HepG2 (cell line): ENCODE data around the gene NPPB. TPM values are rescaled to one million over a fixed set of nuclear protein-coding genes. Genes with fewer than 3 reads are reported as not detected.

Experiments
- BORCS8-MEF2B ChIP-seq: sonication (generic); formaldehyde crosslinking; IDR thresholded peaks from 2 replicates; pipeline ENCODE4 v1.8.0; 2022; ENCODE audit warnings: mild to moderate bottlenecking, missing genetic modification reagents
- CBFB ChIP-seq: sonication (generic); formaldehyde crosslinking; IDR thresholded peaks from 2 replicates; pipeline ENCODE4 v1.4.0; 2020; ENCODE audit warnings: missing genetic modification reagents
- ESRRA ChIP-seq: sonication (generic); formaldehyde crosslinking; IDR thresholded peaks from 2 replicates; pipeline ENCODE4 v1.5.1; 2020; ENCODE audit warnings: mild to moderate bottlenecking, low read depth, missing genetic modification reagents
- FOXA3 ChIP-seq: IDR thresholded peaks from 2 replicates; pipeline ENCODE4 v1.6.1; 2016; ENCODE audit warnings: missing genetic modification reagents, missing compliant biosample characterization
- HNRNPK ChIP-seq: fragments of 200-400 bp; formaldehyde crosslinking; IDR thresholded peaks from 2 replicates; pipeline ENCODE4 v1.6.1; 2018; ENCODE audit warnings: low read length, low read depth, moderate library complexity, mild to moderate bottlenecking; ENCODE audit not compliant: poor library complexity, severe bottlenecking
- KDM6A ChIP-seq: IDR thresholded peaks from 2 replicates; pipeline ENCODE4 v1.6.1; 2016; ENCODE audit warnings: low read depth
- MED13 ChIP-seq: sonication (generic); formaldehyde crosslinking; IDR thresholded peaks from 2 replicates; pipeline ENCODE4 v1.5.0; 2020; ENCODE audit warnings: missing genetic modification reagents
- MTA3 ChIP-seq: sonication (generic); formaldehyde crosslinking; IDR thresholded peaks from 2 replicates; pipeline ENCODE4 v1.4.0; 2020; ENCODE audit warnings: missing genetic modification reagents
- NFIC ChIP-seq: IDR thresholded peaks from 2 replicates; pipeline ENCODE4 v1.6.1; 2012; ENCODE audit warnings: mild to moderate bottlenecking, low read length, inconsistent platforms
- PRDM10 ChIP-seq: sonication (generic); formaldehyde crosslinking; IDR thresholded peaks from 2 replicates; pipeline ENCODE4 v1.4.0; 2020; ENCODE audit warnings: low read depth, missing genetic modification reagents
- PRDM15 ChIP-seq: sonication (generic); formaldehyde crosslinking; IDR thresholded peaks from 2 replicates; pipeline ENCODE4 v1.4.0; 2020; ENCODE audit warnings: missing genetic modification reagents
- TAF1 ChIP-seq: sonication (generic); formaldehyde crosslinking; IDR thresholded peaks from 2 replicates; pipeline ENCODE4 v1.4.0; 2020; ENCODE audit warnings: missing genetic modification reagents
- THYN1 ChIP-seq: sonication (generic); formaldehyde crosslinking; IDR thresholded peaks from 2 replicates; pipeline ENCODE4 v1.8.1; 2023; ENCODE audit warnings: low read depth, mild to moderate bottlenecking, moderate library complexity, missing genetic modification reagents, borderline replicate concordance
- YEATS4 ChIP-seq: sonication (generic); formaldehyde crosslinking; IDR thresholded peaks from 2 replicates; pipeline ENCODE4 v1.4.0; 2020; ENCODE audit warnings: missing genetic modification reagents, borderline replicate concordance
- ZBTB3 ChIP-seq: sonication (generic); formaldehyde crosslinking; IDR thresholded peaks from 2 replicates; pipeline ENCODE4 v1.4.0; 2020; ENCODE audit warnings: low read depth, mild to moderate bottlenecking, moderate library complexity, missing genetic modification reagents, borderline replicate concordance
- ZBTB37 ChIP-seq: sonication (generic); formaldehyde crosslinking; IDR thresholded peaks from 2 replicates; pipeline ENCODE4 v1.4.0; 2020; ENCODE audit warnings: mild to moderate bottlenecking, missing genetic modification reagents
- ZNF414 ChIP-seq: sonication (generic); formaldehyde crosslinking; IDR thresholded peaks from 2 replicates; pipeline ENCODE4 v1.5.0; 2020; ENCODE audit warnings: missing genetic modification reagents
- ZNF878 ChIP-seq: sonication (generic); formaldehyde crosslinking; IDR thresholded peaks from 2 replicates; pipeline ENCODE4 v1.8.1; 2023; ENCODE audit warnings: mild to moderate bottlenecking, missing genetic modification reagents, moderate library complexity
- ZSCAN31 ChIP-seq: sonication (generic); formaldehyde crosslinking; IDR thresholded peaks from 2 replicates; pipeline ENCODE4 v1.5.0; 2020; ENCODE audit warnings: low read depth, mild to moderate bottlenecking, missing genetic modification reagents
- polyA plus RNA-seq, 8 experiments: library from polyadenylated mRNA; depleted of rRNA in 3 of 8; stranded (reverse) in 7 of 8; unstranded in 1 of 8; fragments of >200 nt; fragmentation: Illumina TruSeq in 4 of 8; extraction: Trizol in 4 of 8; gene quantifications; 2 replicates each; pipeline versions ENCODE4 v1.2.1 to v1.2.3, GENCODE V29; 2011 to 2016; ENCODE audit warnings: low read depth in 4 of 8, missing spikeins in 1 of 8, mixed read lengths in 1 of 8; ENCODE audit not compliant: insufficient read depth in 1 of 8
- total RNA-seq, 5 experiments: library from RNA; depleted of rRNA; stranded (reverse); fragments of >200 nt; fragmentation: Illumina TruSeq; extraction: Trizol; gene quantifications; 2 replicates each; pipeline ENCODE4 v1.2.3, GENCODE V29; 2016; ENCODE audit warnings: low read depth in 1 of 5

Gene NPPB
- total and polyA plus RNA-seq, 2 of the 13 experiments (the other 11 are each of a cell fraction or from before 2014, with no cell fraction given): 1.9 TPM; not detected in 1

GRCh38 chr1:11842154-11843041 is 16.3 kb downstream of the NPPB start (continued):
- TF ChIP-seq PRDM10 (CRISPR knock-in tag) (peak; percentile 76; the same call in 1 of the 2 replicates), THYN1 (no peak), HNRNPK (no peak), ESRRA (peak; percentile 82), ZSCAN31 (CRISPR knock-in tag) (no peak; the same call in none of the 2 replicates), BORCS8-MEF2B (CRISPR knock-in tag) (no peak), MTA3 (CRISPR knock-in tag) (no peak), KDM6A (CRISPR knock-in tag) (peak; percentile 99), NFIC (peak; percentile 64), PRDM15 (CRISPR knock-in tag) (peak; percentile 45; the same call in 1 of the 2 replicates), MED13 (peak; percentile 32; the same call in 1 of the 2 replicates), ZNF878 (CRISPR knock-in tag) (peak; percentile 90), CBFB (peak; percentile 17; the same call in 1 of the 2 replicates), ZBTB37 (CRISPR knock-in tag) (no peak), ZNF414 (peak; percentile 77; the same call in 1 of the 2 replicates), TAF1 (CRISPR knock-in tag) (no peak), YEATS4 (CRISPR knock-in tag) (peak; percentile 71), ZBTB3 (CRISPR knock-in tag) (peak; percentile 89; the same call in 1 of the 2 replicates), FOXA3 (CRISPR knock-in tag) (peak; percentile 90)
